Natural killer cell treated with Interleukin-12 subunit alpha and Interleukin-12 subunit beta and Interleukin-15 and Interleukin-18, amount 100 ng/mL, for 72 hours (primary cell): ENCODE measurements around the gene ZNRF2. TPM values are rescaled to one million over a fixed set of nuclear protein-coding genes. Genes with fewer than 3 reads are reported as not detected.
"Not testable (repeated sequence)": the region's sequence is repeated elsewhere in the genome, so short reads cannot be mapped to it uniquely, and the experiment has no call there.

Experiments used
- ATAC-seq, 2 donors: fragments of 150-1000 bp; cut with Tn5 transposase in 1 of 2; sonication (Bioruptor Pico), chemical (Tn5 transposase) in 1 of 2; 2 replicates each; pipeline ENCODE4 v1.10.0; 2021
- DNase-seq: peaks from one replicate; pipeline ENCODE4 v3.0.0; 2022; ENCODE audit warnings: low spot score
- H3K27ac Mint-ChIP-seq, 2 donors: 1 replicate in 1 of 2; 2 replicates in 1 of 2; pipeline ENCODE4 v1.8.0; 2022; ENCODE audit warnings: mixed read lengths in 2 of 2, mild to moderate bottlenecking in 1 of 2, moderate library complexity in 1 of 2
- H3K27me3 Mint-ChIP-seq, 2 donors: 1 replicate in 1 of 2; 2 replicates in 1 of 2; pipeline ENCODE4 v1.8.0; 2022; ENCODE audit warnings: mixed read lengths in 2 of 2
- H3K36me3 Mint-ChIP-seq: one replicate; pipeline ENCODE4 v1.8.0; 2022; ENCODE audit warnings: mixed read lengths
- H3K4me1 Mint-ChIP-seq, 2 donors: 1 replicate in 1 of 2; 2 replicates in 1 of 2; pipeline ENCODE4 v1.8.0; 2022; ENCODE audit warnings: low read depth in 2 of 2, mixed read lengths in 2 of 2, mild to moderate bottlenecking in 1 of 2
- H3K4me3 Mint-ChIP-seq: one replicate; pipeline ENCODE4 v1.8.0; 2022; ENCODE audit warnings: mixed read lengths
- H3K9me3 Mint-ChIP-seq: 2 replicates; pipeline ENCODE4 v1.8.0; 2022; ENCODE audit warnings: mixed read lengths
- total RNA-seq, 2 donors: library from RNA; stranded (reverse); gene quantifications; one replicate each; pipeline ENCODE4 v1.2.3, GENCODE V29; 2022

The ZNRF2 gene
- total RNA-seq, 2 donors from 2014 or later, result 10.4 to 12.3 TPM

DNA sequence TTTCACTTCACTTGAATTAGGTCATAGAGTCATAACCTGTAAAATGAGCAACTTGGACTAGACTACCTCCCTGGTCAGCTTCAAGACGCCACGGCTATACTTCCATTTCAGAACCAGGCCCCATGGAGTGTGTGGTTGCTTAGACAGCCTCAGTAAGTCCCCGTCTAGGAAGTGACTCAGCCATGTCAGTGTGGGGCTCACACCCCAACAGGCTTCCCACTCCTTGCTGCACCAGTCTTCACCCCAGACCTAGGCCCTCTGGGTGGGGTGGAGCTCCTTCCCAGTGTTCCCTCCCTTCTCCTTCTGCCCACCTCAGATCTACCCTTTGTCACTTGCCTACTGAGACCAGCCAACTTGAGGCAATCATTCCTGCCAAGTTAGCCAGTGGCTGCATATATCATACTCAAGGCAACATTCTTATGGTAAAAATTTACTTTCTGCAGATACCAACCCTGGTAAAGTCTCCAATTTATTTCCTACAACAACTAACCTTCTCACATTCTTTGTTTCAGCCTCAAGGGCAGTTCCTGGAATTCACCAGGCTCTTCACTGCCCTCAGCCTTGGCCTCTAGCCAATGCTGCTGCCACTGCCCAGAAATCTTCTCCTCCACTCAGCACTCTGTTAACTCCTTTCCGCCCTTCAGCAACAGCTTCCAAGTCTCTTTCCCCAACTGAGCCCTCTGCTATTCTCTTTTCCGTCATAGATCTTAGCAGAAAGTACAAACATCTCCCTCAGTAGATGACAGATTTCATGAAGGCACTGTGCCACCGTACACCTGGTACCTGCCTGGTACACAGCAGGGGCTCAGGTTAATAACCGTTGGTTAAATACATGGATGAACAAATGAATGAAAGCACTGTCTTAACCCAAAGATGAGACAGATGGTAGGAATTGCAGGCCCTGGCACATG, 31.3 kb upstream of the ZNRF2 start:
- no peaks in the 10 kb centered on the region for H3K36me3 Mint-ChIP-seq
- H3K4me3 Mint-ChIP-seq, result no peak overlapping the region
- peaks cover 16 to 20% of the 10 kb centered on the region in 2 donors for H3K4me1 Mint-ChIP-seq
- H3K27me3 Mint-ChIP-seq, result no peaks in the 10 kb centered on the region
- DNase-seq (no peak), ATAC-seq (peak; percentile 60 to 70)
- H3K27ac Mint-ChIP-seq, result peak overlapping the region in 1 of 2 donors; percentile 7
- no peaks in the 10 kb centered on the region for H3K9me3 Mint-ChIP-seq

DNA sequence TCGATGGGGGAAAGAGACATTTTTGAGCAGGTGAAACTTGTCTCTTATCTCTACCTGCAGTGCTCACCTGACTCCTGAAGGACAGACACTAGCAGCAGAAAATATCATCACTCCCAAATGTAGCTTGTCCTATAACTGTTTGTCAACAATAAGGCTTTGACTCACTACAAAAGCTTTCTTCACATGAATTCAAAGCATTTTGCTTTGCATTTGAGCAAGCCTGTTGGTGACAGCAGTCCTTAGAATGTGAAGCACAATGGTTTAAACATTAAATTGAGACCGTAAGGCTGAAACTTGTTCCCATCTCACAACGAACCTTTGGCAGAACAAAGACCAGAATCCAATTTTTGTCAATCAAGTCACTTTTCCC, 30.6 kb upstream of the ZNRF2 start:
- ATAC-seq, result no peak
- Mint-ChIP-seq H3K4me3 (no peak overlapping the region), H3K4me1 (peaks cover 16 to 20% of the 10 kb centered on the region in 2 donors), H3K9me3 (no peaks in the 10 kb centered on the region), H3K27ac (peak overlapping the region in 1 of 2 donors; percentile 7), H3K36me3 (no peaks in the 10 kb centered on the region), H3K27me3 (no peaks in the 10 kb centered on the region)
- no peak for DNase-seq

DNA sequence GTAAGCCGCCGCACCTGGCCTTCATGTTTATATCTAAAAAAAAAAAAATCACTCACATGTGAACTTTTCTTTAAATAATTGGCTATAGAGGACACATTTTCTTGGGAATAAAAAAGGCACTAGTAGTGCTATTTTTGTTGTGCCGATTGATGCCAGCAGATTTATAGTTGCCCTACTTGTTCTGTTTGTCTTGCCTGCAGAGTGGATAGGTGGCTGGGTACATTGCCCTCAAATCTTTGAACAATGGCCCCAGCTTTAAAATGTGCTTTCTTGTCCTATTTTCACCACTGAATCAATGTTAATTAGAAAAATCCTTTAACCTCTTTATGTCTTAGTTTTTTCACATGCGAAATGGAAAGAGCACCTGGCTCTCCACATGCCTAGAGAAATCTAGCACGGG, 30.1 kb upstream of the ZNRF2 start:
- no peaks in the 10 kb centered on the region for H3K36me3 Mint-ChIP-seq
- H3K4me1 Mint-ChIP-seq, result peaks cover 16 to 18% of the 10 kb centered on the region in 2 donors
- no peaks in the 10 kb centered on the region for H3K9me3 Mint-ChIP-seq
- H3K4me3 Mint-ChIP-seq, result no peak overlapping the region
- H3K27me3 Mint-ChIP-seq, result no peaks in the 10 kb centered on the region
- H3K27ac Mint-ChIP-seq, result no peak overlapping the region
- DNase-seq (no peak), ATAC-seq (no peak)

DNA sequence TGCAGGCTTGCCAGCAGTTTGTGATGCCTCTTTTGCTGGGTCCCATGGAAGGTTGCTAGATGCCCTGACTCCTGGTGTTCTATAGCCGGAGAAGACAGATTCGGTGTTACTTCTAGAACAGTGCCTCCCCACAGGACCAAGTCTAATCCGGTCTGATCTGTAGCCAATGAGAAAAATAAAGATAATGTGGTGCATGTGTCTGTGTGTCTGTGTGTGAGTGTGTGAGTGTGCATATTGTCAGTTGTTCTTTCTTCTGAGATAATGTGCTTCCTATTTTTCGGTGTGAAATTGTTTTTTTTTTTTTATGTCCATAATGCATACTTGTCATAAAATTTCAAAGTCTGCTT, 29.7 kb upstream of the ZNRF2 start:
- DNase-seq, result no peak

DNA sequence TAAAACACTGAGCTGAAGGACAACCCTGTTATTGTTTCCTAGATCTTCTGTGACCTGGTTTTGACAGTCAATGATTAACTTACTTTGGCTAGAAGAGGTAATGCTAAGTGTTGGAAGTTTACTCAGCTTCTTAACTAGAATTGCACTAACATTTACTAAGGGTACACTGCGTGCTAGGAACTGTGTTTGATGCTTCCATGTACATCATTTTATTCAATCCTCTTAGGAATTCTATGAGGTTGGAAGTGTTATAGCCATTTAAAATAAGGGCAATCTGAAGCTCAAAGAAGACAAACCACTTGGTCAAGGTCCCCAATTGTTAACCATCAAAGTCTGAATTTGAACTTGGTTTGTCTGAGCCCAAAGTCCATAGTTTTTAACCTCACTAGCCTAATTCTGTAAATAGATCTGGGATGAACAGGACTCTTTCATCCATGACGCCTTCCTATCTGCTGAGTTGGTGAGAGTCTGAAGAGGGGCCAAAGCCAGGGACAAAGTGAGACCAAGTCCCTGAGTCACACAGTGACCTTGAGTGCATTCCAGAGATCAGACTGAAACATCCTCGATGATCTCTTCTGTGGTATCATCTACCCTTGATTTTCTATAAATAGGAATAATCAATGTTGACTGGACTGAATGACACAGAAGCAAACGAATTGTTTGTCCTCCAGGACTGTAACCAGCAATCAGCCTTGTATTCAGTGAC, 29.2 kb upstream of the ZNRF2 start:
- Mint-ChIP-seq H3K36me3 (no peaks in the 10 kb centered on the region), H3K27ac (no peak overlapping the region), H3K4me1 (peaks cover 13 to 14% of the 10 kb centered on the region in 2 donors), H3K27me3 (no peaks in the 10 kb centered on the region), H3K4me3 (no peak overlapping the region), H3K9me3 (no peaks in the 10 kb centered on the region)
- ATAC-seq, result no peak
- no peak for DNase-seq

More for the DNA sequence above, 29.7 kb upstream of the ZNRF2 start:
- Mint-ChIP-seq H3K4me3 (no peak overlapping the region), H3K27me3 (no peaks in the 10 kb centered on the region), H3K27ac (no peak overlapping the region), H3K9me3 (no peaks in the 10 kb centered on the region), H3K4me1 (peaks cover 14 to 16% of the 10 kb centered on the region in 2 donors), H3K36me3 (no peaks in the 10 kb centered on the region)
- ATAC-seq, result no peak

DNA sequence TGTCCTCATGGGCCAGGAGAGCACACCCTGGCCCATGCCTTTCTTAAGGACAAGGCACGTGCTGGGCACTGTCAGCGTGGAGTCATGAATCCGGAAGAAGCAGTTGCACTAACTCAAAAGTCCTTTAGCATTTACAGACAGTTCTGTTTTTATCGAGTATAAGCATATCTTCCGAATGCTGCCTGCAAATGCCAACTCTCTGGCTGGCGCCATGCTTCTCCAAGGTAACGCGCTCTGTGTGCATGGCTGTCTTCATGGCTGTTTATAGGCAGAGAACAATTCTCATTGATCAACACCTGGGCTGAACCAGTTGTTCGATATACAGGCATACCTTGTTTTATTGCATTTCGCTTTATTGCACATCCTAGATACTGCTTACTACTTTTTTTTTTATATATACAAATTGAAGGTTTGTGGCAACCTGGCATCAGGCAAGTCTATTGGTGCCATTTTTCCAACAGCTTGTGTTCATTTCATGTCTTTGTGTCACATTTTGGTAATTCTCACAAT, 28.0 kb upstream of the ZNRF2 start:
- peaks cover 10% of the 10 kb centered on the region in 2 donors for H3K4me1 Mint-ChIP-seq
- no peaks in the 10 kb centered on the region for H3K9me3 Mint-ChIP-seq
- ATAC-seq (no peak), DNase-seq (no peak)
- no peak overlapping the region for H3K27ac Mint-ChIP-seq
- no peaks in the 10 kb centered on the region for H3K36me3 Mint-ChIP-seq
- no peaks in the 10 kb centered on the region for H3K27me3 Mint-ChIP-seq
- no peak overlapping the region for H3K4me3 Mint-ChIP-seq

DNA sequence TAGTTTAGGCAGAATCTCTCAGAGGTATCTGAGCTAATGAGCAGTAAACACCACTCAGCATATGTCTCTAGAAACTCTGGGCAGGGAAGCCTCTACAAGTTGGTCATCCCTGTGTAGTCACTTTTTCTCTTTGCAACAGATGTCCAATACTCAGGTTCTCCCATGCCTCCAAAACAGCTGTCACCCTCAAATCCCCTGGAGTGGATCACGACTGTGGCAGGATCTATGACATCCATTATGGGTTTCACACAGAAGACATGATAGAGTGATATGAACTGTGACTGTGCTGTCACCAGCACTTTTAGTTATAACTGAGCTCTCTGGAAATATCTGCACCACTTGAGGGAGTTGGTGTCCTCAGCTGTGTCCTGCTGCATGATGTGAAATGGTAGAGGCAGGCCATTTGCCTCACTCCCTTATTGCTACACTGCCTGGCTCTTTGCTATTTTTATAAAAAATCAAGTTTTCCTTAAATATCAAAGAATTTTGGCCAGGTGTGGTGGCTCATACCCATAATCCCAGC, 24.1 kb upstream of the ZNRF2 start:
- Mint-ChIP-seq H3K36me3 (no peaks in the 10 kb centered on the region), H3K9me3 (no peaks in the 10 kb centered on the region), H3K27me3 (peaks cover 0 to 5% of the 10 kb centered on the region in 2 donors), H3K27ac (no peak overlapping the region), H3K4me3 (no peak overlapping the region), H3K4me1 (no peaks in the 10 kb centered on the region)
- DNase-seq (no peak), ATAC-seq (no peak)

DNA sequence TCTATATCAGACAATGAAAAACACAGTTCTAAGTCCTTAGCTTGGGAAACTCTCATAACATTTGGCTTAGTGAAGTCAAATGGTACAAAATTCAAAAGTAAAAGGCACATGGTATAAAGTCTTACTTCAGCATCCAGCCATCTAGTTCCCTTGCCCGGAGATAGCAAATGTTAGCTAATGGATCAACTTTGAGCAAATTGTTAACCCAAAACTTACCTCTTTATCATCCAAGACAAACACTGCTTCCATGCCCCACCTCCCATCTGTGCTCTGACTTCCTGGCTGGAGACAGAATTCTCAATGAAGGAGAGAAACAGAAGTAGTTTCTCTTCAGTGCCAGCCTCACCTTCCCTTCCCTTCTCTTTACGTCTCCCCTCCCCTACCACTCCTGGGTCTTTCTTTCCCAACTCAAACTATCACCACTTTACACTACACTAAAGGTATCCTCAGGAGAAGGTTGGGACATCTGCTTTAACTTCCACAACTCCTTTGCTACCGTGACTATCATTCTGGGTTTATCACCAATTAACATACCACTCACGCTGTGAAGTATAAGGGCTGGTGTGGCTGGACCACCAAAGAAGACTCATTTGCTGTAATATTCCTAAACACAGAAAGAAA, 21.2 kb upstream of the ZNRF2 start:
- H3K36me3 Mint-ChIP-seq, result no peaks in the 10 kb centered on the region
- H3K4me3 Mint-ChIP-seq, result no peak overlapping the region
- H3K4me1 Mint-ChIP-seq, result no peaks in the 10 kb centered on the region
- no peak for ATAC-seq
- no peak for DNase-seq
- peaks cover 0 to 5% of the 10 kb centered on the region in 2 donors for H3K27me3 Mint-ChIP-seq
- H3K9me3 Mint-ChIP-seq, result no peaks in the 10 kb centered on the region
- no peak overlapping the region for H3K27ac Mint-ChIP-seq

DNA sequence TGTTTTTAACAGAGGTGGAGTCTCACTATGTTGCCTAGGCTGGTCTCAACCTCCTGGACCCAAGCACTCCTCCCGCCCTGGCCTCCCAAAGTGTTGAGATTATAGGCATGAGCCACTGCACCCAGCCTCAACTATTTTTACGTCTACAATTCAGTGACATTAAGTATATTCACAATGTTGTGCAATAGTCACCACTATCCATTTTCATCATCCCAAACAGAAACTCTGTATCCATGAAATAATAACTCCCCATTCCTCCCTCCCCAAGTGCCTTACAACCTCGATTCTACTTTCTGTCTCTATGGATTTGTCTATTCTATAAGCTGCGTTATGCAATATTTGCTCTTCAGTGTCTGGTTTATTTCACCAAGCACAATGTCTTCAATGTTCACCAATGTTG, 20.3 kb upstream of the ZNRF2 start:
- Mint-ChIP-seq H3K9me3 (no peaks in the 10 kb centered on the region), H3K27ac (no peak overlapping the region), H3K4me1 (no peaks in the 10 kb centered on the region), H3K27me3 (peaks cover 0 to 5% of the 10 kb centered on the region in 2 donors), H3K36me3 (no peaks in the 10 kb centered on the region), H3K4me3 (no peak overlapping the region)
- DNase-seq, result no peak
- ATAC-seq, result no peak

DNA sequence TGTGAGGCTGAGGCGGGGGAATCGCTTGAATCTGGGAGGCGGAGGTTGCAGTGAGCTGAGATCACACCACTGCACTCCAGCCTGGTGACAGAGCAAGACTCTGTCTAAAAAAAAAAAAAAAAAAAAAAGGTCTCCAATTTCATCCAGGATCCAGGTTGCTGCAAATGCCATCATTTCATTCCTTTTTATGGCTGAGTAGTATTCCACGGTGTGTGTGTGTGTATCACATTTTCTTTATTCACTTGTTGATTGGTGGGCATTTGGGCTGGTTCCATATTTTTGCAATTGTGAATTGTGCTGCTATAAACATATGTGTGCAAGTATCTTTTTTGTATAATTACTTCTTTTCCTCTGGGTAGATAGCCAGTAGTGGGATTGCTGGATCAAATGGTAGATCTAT, 19.2 kb upstream of the ZNRF2 start:
- not testable (repeated sequence) for H3K4me1 Mint-ChIP-seq, H3K27me3 Mint-ChIP-seq, H3K36me3 Mint-ChIP-seq, H3K4me3 Mint-ChIP-seq, H3K27ac Mint-ChIP-seq, DNase-seq, ATAC-seq, H3K9me3 Mint-ChIP-seq

DNA sequence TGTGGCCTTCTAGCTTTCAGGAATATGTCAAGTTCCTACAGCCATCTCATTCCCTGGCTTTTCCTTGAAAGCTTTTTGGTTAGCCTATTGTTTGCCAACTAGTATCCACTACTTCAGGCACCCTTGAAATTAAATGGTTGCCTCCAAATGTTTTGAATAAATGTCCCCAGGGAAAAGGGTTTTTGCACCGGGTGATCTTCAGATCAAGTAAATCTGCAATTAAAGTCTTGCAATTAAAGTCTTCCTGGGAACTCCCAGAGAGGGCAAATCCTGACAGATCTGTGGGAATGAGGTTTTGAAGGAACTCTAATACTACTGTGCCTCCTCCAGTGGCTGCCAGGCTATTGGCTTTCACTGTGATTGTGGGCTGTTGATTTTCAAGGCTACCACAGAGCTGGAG, 17.7 kb upstream of the ZNRF2 start:
- no peaks in the 10 kb centered on the region for H3K36me3 Mint-ChIP-seq
- H3K4me1 Mint-ChIP-seq, result no peaks in the 10 kb centered on the region
- H3K27ac Mint-ChIP-seq, result no peak overlapping the region
- ATAC-seq (no peak), DNase-seq (no peak)
- peaks cover 0 to 5% of the 10 kb centered on the region in 2 donors for H3K27me3 Mint-ChIP-seq
- no peak overlapping the region for H3K4me3 Mint-ChIP-seq
- no peaks in the 10 kb centered on the region for H3K9me3 Mint-ChIP-seq

DNA sequence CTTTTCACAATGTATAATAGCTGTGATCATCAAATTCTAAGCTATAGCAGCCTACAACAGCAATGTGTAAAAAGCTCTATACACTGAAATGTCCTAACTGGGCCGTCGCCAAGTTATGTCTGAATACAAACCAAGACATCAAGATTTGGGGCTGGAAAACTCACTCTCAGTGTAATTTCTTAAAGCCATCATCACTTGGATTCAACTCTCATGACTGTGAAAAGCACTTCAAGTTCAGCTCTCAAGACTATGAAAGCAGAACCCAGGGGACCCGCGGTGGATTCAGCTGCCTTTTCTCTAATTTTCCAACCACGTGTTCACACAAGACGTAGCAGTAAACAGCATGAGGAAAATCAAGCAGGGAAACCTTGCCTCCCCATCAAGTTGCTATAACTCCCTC, 15.8 kb upstream of the ZNRF2 start:
- Mint-ChIP-seq H3K4me3 (no peak overlapping the region), H3K36me3 (no peaks in the 10 kb centered on the region), H3K9me3 (no peaks in the 10 kb centered on the region), H3K4me1 (no peaks in the 10 kb centered on the region), H3K27me3 (peaks cover 0 to 5% of the 10 kb centered on the region in 2 donors), H3K27ac (no peak overlapping the region)
- ATAC-seq (no peak), DNase-seq (no peak)

DNA sequence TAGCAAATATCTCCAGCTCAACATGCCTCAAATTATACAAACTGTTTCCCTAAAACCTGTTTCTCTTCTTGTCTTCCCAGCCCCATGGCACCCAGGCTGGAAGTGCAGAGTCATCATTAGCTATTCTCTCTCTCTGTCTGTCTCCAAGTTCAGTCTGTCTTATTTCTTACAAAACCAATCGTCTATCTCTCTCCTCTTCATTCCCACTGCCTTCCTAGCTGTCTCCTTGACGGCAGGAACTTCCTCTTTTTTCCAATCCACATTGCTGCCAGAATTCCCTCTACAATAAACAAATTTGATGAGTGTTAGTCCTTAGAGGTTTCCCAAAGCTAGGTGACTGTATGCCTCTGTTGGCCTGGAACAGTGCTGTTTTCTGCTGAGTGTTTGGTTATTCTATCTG, 14.9 kb upstream of the ZNRF2 start:
- no peak for ATAC-seq
- Mint-ChIP-seq H3K27ac (no peak overlapping the region), H3K4me1 (no peaks in the 10 kb centered on the region), H3K9me3 (no peaks in the 10 kb centered on the region), H3K36me3 (no peaks in the 10 kb centered on the region), H3K4me3 (no peak overlapping the region), H3K27me3 (peaks cover 0 to 5% of the 10 kb centered on the region in 2 donors)
- no peak for DNase-seq

DNA sequence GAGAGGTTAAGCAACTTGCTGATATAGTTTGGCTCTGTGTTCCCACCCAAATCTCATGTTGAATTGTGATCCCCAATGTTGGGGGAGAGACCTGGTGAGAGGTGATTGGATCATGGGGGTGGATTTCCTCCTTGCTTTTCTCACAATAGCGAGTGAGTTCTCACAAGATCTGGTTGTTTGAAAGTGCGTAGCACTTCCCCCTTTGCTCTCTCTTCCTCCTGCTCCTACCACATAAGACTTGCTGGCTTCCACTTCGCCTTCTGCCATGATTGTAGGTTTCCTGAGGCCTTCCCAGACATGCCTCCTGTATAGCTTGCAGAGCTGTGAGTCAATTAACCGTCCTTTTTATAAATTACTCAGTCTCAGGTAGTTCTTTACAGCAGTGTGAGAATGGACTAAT, 13.5 kb upstream of the ZNRF2 start:
- no peak overlapping the region for H3K4me3 Mint-ChIP-seq
- H3K27me3 Mint-ChIP-seq, result no peaks in the 10 kb centered on the region
- no peak for ATAC-seq

More for the DNA sequence above, 13.5 kb upstream of the ZNRF2 start:
- no peaks in the 10 kb centered on the region for H3K36me3 Mint-ChIP-seq
- no peaks in the 10 kb centered on the region for H3K4me1 Mint-ChIP-seq
- H3K9me3 Mint-ChIP-seq, result no peaks in the 10 kb centered on the region
- no peak overlapping the region for H3K27ac Mint-ChIP-seq
- no peak for DNase-seq
